ENCODE measurements around the gene ADGRB3.

The ADGRB3 gene

DNA sequence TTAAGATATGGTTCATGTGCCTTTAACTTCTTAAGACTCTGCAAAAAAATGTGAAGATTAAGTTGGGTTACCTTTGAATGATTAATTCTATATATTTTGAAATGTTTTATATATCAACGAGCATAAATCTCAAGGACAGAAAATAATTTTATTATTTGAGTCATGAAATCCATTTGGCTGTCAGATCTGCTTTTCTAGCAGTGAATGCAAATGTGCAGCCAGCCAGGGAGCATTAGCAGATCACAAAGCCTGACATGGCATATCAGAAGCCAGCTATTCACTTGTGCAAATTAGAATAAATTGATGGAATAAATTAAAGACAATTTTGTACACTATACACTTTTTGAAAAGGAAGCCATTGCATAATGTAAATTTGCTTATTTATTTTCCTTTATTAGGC is 424.3 kb downstream of the ADGRB3 start:
- Histone ChIP-seq H3K27ac (ENCODE audit: low read length) (no peak overlapping the region), H3K4me2 (ENCODE audit: low read depth, low read length) (no peak overlapping the region), H3K36me3 (replicated peaks; ENCODE audit: insufficient read depth, low read length) (no peaks in the 10 kb centered on the region), H3F3A (ENCODE audit: insufficient read depth, low read length) (no peaks in the 10 kb centered on the region), H3K9me2 (replicated peaks; ENCODE audit: insufficient read depth, low read length) (no peaks in the 10 kb centered on the region), H2AFZ (ENCODE audit: low read length) (no peak overlapping the region), H3K79me2 (ENCODE audit: low read length) (no peaks in the 10 kb centered on the region), H3K4me1 (ENCODE audit: low read length) (no peaks in the 10 kb centered on the region), H3K4me3 (ENCODE audit: low read length) (no peak overlapping the region), H4K20me1 (ENCODE audit: insufficient read depth, low read length) (no peaks in the 10 kb centered on the region), H3K27me3 (replicated peaks; ENCODE audit: insufficient read depth, low read length) (no peaks in the 10 kb centered on the region), H3K9me3 (replicated peaks; ENCODE audit: insufficient read depth, low read length) (no peaks in the 10 kb centered on the region), H3K9ac (ENCODE audit: low read length) (no peak overlapping the region)
- DNase-seq: no peak
- TF ChIP-seq EZH2phosphoT487 (IDR thresholded peaks at IDR 0.05; ENCODE audit: low read length): no peak
- TF ChIP-seq, protein P1, sequence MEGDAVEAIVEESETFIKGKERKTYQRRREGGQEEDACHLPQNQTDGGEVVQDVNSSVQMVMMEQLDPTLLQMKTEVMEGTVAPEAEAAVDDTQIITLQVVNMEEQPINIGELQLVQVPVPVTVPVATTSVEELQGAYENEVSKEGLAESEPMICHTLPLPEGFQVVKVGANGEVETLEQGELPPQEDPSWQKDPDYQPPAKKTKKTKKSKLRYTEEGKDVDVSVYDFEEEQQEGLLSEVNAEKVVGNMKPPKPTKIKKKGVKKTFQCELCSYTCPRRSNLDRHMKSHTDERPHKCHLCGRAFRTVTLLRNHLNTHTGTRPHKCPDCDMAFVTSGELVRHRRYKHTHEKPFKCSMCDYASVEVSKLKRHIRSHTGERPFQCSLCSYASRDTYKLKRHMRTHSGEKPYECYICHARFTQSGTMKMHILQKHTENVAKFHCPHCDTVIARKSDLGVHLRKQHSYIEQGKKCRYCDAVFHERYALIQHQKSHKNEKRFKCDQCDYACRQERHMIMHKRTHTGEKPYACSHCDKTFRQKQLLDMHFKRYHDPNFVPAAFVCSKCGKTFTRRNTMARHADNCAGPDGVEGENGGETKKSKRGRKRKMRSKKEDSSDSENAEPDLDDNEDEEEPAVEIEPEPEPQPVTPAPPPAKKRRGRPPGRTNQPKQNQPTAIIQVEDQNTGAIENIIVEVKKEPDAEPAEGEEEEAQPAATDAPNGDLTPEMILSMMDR (IDR thresholded peaks at IDR 0.05; ENCODE audit: low read length): no peak
- TF ChIP-seq EZH2 (optimal IDR thresholded peaks at IDR 0.05; ENCODE audit: low read depth, low read length): no peak

DNA sequence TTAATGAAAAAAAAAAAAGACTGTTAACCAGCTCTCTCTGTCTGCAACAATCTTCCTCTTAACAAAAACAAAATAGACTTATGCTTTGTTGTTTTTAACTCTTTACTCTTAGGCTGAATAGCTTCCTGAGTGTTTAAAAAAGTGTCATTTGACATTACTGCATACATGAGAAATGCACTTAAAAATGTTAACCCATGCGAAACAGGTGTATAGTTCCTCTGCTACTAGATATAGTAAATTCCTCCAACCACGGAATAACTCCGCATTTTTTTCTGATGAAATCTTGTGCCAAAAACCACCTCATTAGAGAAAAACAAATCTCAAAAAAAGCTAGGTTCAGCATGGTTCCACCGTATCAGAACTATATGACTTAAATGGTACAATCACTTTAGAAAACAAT is 426.0 kb downstream of the ADGRB3 start:
- H3K4me1 ChIP-seq (ENCODE audit: low read length): no peaks in the 10 kb centered on the region
- no peak overlapping the region for H3K9ac ChIP-seq (ENCODE audit: low read length)
- no peak for TF ChIP-seq EZH2phosphoT487 (IDR thresholded peaks at IDR 0.05; ENCODE audit: low read length)
- TF ChIP-seq, protein P1 (IDR thresholded peaks at IDR 0.05; ENCODE audit: low read length): no peak
- no peak for TF ChIP-seq EZH2 (optimal IDR thresholded peaks at IDR 0.05; ENCODE audit: low read depth, low read length)
- no peaks in the 10 kb centered on the region for H3K27me3 ChIP-seq (replicated peaks; ENCODE audit: insufficient read depth, low read length)
- no peak overlapping the region for H2AFZ ChIP-seq (ENCODE audit: low read length)
- no peaks in the 10 kb centered on the region for H3F3A ChIP-seq (ENCODE audit: insufficient read depth, low read length)
- DNase-seq: no peak
- no peak overlapping the region for H3K4me2 ChIP-seq (ENCODE audit: low read depth, low read length)
- no peaks in the 10 kb centered on the region for H3K79me2 ChIP-seq (ENCODE audit: low read length)
- H4K20me1 ChIP-seq (ENCODE audit: insufficient read depth, low read length): no peaks in the 10 kb centered on the region
- no peaks in the 10 kb centered on the region for H3K9me3 ChIP-seq (replicated peaks; ENCODE audit: insufficient read depth, low read length)
- H3K27ac ChIP-seq (ENCODE audit: low read length): no peak overlapping the region
- H3K4me3 ChIP-seq (ENCODE audit: low read length): no peak overlapping the region
- no peaks in the 10 kb centered on the region for H3K9me2 ChIP-seq (replicated peaks; ENCODE audit: insufficient read depth, low read length)
- no peaks in the 10 kb centered on the region for H3K36me3 ChIP-seq (replicated peaks; ENCODE audit: insufficient read depth, low read length)

DNA sequence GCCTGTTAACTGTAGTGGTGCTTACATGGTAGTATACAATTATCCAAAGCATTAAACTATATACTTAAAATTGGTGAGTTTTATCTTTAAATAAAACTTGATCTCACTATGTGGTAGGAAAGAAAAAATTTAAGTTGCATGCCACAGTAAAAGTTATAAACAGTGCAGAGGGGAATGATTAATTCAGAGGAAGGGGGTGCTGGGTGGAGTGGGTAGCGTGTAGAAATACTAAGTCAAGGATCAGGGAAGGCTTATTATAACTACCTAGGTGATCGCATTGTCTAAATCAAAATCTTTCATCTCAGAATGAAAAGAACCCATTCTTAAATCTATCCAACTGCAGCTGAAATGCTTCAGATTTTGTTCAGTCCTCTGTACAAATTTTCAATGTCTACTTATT is 428.3 kb downstream of the ADGRB3 start:
- Histone ChIP-seq H3K9me2 (replicated peaks; ENCODE audit: insufficient read depth, low read length) (no peaks in the 10 kb centered on the region), H3K36me3 (replicated peaks; ENCODE audit: insufficient read depth, low read length) (no peaks in the 10 kb centered on the region), H2AFZ (ENCODE audit: low read length) (no peak overlapping the region), H3K4me3 (ENCODE audit: low read length) (no peak overlapping the region), H3K4me2 (ENCODE audit: low read depth, low read length) (no peak overlapping the region), H3K9ac (ENCODE audit: low read length) (no peak overlapping the region), H3K79me2 (ENCODE audit: low read length) (no peaks in the 10 kb centered on the region), H3K27ac (ENCODE audit: low read length) (no peak overlapping the region), H4K20me1 (ENCODE audit: insufficient read depth, low read length) (no peaks in the 10 kb centered on the region), H3K27me3 (replicated peaks; ENCODE audit: insufficient read depth, low read length) (no peaks in the 10 kb centered on the region), H3K9me3 (replicated peaks; ENCODE audit: insufficient read depth, low read length) (no peaks in the 10 kb centered on the region), H3F3A (ENCODE audit: insufficient read depth, low read length) (no peaks in the 10 kb centered on the region), H3K4me1 (ENCODE audit: low read length) (no peaks in the 10 kb centered on the region)
- DNase-seq: no peak
- TF ChIP-seq EZH2 (optimal IDR thresholded peaks at IDR 0.05; ENCODE audit: low read depth, low read length): no peak

DNA sequence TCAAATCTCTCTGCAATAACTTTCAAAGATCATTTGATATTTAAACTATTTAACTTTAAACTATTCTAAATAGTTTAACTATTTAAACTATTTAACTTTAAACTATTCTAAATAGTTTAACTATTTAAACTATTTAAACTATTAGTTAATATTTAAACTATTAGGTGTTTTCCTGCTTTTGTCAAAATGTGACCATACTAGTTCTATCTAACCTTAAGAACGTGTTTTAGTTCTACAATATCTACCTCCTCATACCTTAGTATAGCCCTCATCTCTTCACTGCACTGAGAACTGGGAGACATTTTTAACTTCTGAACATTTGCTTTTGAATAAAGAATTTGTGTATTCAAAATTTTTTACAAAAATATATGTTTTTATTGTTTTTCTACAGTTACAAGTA is 429.1 kb downstream of the ADGRB3 start:
- Histone ChIP-seq H3K4me1 (ENCODE audit: low read length) (no peaks in the 10 kb centered on the region), H2AFZ (ENCODE audit: low read length) (no peak overlapping the region), H3K4me2 (ENCODE audit: low read depth, low read length) (no peak overlapping the region)

More for the DNA sequence above, 429.1 kb downstream of the ADGRB3 start:
- Histone ChIP-seq H3K9ac (ENCODE audit: low read length) (no peak overlapping the region), H3K79me2 (ENCODE audit: low read length) (no peaks in the 10 kb centered on the region), H3F3A (ENCODE audit: insufficient read depth, low read length) (no peaks in the 10 kb centered on the region), H3K36me3 (replicated peaks; ENCODE audit: insufficient read depth, low read length) (no peaks in the 10 kb centered on the region), H3K27me3 (replicated peaks; ENCODE audit: insufficient read depth, low read length) (no peaks in the 10 kb centered on the region), H3K9me3 (replicated peaks; ENCODE audit: insufficient read depth, low read length) (no peaks in the 10 kb centered on the region), H3K4me3 (ENCODE audit: low read length) (no peak overlapping the region), H3K9me2 (replicated peaks; ENCODE audit: insufficient read depth, low read length) (no peaks in the 10 kb centered on the region), H3K27ac (ENCODE audit: low read length) (no peak overlapping the region), H4K20me1 (ENCODE audit: insufficient read depth, low read length) (no peaks in the 10 kb centered on the region)
- TF ChIP-seq, protein P1 (IDR thresholded peaks at IDR 0.05; ENCODE audit: low read length): no peak
- TF ChIP-seq EZH2 (optimal IDR thresholded peaks at IDR 0.05; ENCODE audit: low read depth, low read length): no peak
- no peak for TF ChIP-seq EZH2phosphoT487 (IDR thresholded peaks at IDR 0.05; ENCODE audit: low read length)
- DNase-seq: no peak
